ENCODE measurements around the gene PFDN2.

PFDN2 gene

DNA sequence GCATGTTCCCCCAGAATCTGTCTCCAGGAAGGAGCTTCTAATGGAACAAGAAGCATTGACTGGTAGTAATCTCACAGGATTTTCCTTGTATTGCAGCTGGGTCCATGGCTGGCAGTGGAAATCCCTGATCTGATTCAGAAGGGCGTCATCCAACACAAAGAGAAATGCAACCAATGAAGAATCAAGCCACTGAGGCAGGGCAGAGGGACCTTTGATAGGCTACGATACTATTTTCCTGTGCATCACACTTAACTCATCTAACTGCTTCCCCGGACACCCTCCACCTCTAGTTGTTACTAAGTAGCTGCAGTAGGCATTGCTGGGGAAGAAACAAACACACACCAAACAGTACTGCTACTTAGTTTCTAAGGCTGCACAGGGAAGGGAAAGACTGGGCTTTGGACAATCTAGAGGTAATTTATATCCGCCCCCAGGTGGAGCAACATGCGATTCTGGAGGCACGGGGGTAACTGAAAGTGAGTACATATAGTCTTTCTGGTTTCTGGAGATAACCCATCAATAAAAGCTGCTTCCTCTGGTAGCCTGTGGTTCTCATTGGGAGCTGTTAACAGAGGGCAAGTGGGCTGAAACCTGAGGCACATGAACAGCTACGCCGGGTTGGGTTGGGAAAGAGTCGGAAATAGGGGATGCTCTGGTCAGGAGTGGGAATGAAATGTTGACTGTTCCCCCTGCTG is 40.6 kb upstream of the PFDN2 start:
- H3K27ac ChIP-seq, result peak overlapping the region; percentile 46

GRCh38 chr1:161157867-161158266 is 40.0 kb upstream of the PFDN2 start:
- Histone ChIP-seq H3K27ac (peak overlapping the region; percentile 46; the same call in 1 of the 2 replicates), H3K4me3 (IDR thresholded peaks at IDR 0.05; ENCODE audit: insufficient read depth, low read depth, low read length) (no peak overlapping the region), H2AFZ (ENCODE audit: low read depth) (no peak overlapping the region), H3K9ac (no peak overlapping the region), H3K79me2 (ENCODE audit: insufficient read depth, low read depth) (peaks cover 29% of the 10 kb centered on the region), H3K27me3 (ENCODE audit: insufficient read depth, low read depth) (no peaks in the 10 kb centered on the region), H3K36me3 (ENCODE audit: insufficient read depth) (no peaks in the 10 kb centered on the region), H3K4me2 (peak overlapping the region; percentile 98; the same call in 1 of the 2 replicates), H3K4me1 (ENCODE audit: low read depth, poor library complexity, severe bottlenecking) (peaks cover 40% of the 10 kb centered on the region), H4K20me1 (ENCODE audit: insufficient read depth) (no peaks in the 10 kb centered on the region)
- no peak for TF ChIP-seq CTCF (conservative IDR thresholded peaks at IDR 0.05; ENCODE audit: low read depth, low read length)

More for the DNA sequence above, 40.6 kb upstream of the PFDN2 start:
- no peaks in the 10 kb centered on the region for H4K20me1 ChIP-seq (ENCODE audit: insufficient read depth)
- H3K4me1 ChIP-seq (ENCODE audit: low read depth, poor library complexity, severe bottlenecking), result peaks cover 37% of the 10 kb centered on the region
- H3K4me2 ChIP-seq, result peak overlapping the region; percentile 98
- peak overlapping the region; percentile 89; the same call in 1 of the 2 replicates for H3K9ac ChIP-seq
- H3K27me3 ChIP-seq (ENCODE audit: insufficient read depth, low read depth), result no peaks in the 10 kb centered on the region
- TF ChIP-seq CTCF (conservative IDR thresholded peaks at IDR 0.05; ENCODE audit: low read depth, low read length), result no peak
- H3K4me3 ChIP-seq (IDR thresholded peaks at IDR 0.05; ENCODE audit: insufficient read depth, low read depth, low read length), result peak overlapping the region; percentile 99
- no peaks in the 10 kb centered on the region for H3K36me3 ChIP-seq (ENCODE audit: insufficient read depth)
- H3K79me2 ChIP-seq (ENCODE audit: insufficient read depth, low read depth), result peaks cover 29% of the 10 kb centered on the region
- peak overlapping the region; percentile 62 for H2AFZ ChIP-seq (ENCODE audit: low read depth)

DNA sequence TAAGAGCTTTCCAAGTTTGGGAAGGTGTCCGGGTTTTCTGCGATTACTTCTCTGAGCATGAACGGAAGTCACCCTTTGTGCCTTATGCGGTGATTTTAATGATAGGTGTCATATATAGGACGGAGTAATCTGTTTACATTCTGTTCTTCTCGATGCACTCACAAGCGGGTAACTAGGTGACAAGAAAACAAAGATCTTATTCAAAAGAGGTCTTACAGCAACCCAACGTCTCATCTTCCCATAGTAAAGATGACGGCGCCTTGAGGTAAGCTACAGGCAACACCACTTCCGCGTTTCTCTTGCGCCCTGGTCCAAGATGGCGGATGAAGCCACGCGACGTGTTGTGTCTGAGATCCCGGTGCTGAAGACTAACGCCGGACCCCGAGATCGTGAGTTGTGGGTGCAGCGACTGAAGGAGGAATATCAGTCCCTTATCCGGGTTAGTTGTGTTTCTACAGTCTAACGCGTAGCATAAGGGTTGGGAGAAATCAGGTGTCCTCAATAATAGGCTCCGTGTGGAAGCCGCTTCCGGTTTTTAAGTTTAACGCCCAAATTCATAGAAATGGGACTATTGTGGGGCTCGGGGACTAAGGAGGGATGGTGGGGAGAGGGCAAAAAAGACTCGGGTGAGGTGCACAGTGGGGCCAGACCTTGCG is 36.0 kb upstream of the PFDN2 start, which contains the start of gene UFC1:
Gene UFC1 (plus strand): TSS at position 297 of the 656 bp plus-strand sequence. CDS start 20 bp downstream, at position 317.
- Histone ChIP-seq H3K27me3 (ENCODE audit: insufficient read depth, low read depth) (no peaks in the 10 kb centered on the region), H4K20me1 (ENCODE audit: insufficient read depth) (no peaks in the 10 kb centered on the region), H3K27ac (peak within 1 kb of the TSS; percentile 88), H3K4me2 (peak within 1 kb of the TSS; percentile 52), H2AFZ (ENCODE audit: low read depth) (peak within 1 kb of the TSS; percentile 78), H3K9ac (peak within 1 kb of the TSS; percentile 89), H3K4me3 (IDR thresholded peaks at IDR 0.05; ENCODE audit: insufficient read depth, low read depth, low read length) (peak within 1 kb of the TSS; percentile 99), H3K79me2 (ENCODE audit: insufficient read depth, low read depth) (peaks cover 19% of the 10 kb centered on the region; the same call in 1 of the 2 replicates), H3K4me1 (ENCODE audit: low read depth, poor library complexity, severe bottlenecking) (peaks cover 30% of the 10 kb centered on the region), H3K36me3 (ENCODE audit: insufficient read depth) (no peaks in the 10 kb centered on the region)
- no peak for TF ChIP-seq CTCF (conservative IDR thresholded peaks at IDR 0.05; ENCODE audit: low read depth, low read length)

DNA sequence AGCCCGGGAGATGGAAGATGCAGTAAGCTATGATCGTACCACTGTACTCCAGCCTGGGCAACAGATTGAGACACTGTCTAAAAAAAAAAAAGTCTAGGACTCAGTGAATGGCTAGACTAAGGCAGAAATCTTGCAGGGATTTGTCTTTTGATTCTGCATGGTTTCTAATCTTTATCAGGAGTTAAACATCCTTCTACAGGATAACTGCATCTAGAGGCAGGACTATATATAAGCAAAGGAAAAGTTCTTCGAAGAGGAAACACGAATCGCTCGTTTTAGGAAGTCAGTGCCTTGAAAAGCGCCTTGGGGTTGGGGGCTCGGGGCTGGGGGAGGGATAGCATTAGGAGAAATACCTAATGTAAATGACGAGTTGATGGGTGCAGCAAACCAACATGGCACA is 35.3 kb upstream of the PFDN2 start:
- Histone ChIP-seq H3K36me3 (ENCODE audit: insufficient read depth) (no peaks in the 10 kb centered on the region), H3K27ac (peak overlapping the region; percentile 88), H3K27me3 (ENCODE audit: insufficient read depth, low read depth) (no peaks in the 10 kb centered on the region), H3K4me1 (ENCODE audit: low read depth, poor library complexity, severe bottlenecking) (peaks cover 24% of the 10 kb centered on the region), H3K79me2 (ENCODE audit: insufficient read depth, low read depth) (peaks cover 19% of the 10 kb centered on the region; the same call in 1 of the 2 replicates), H3K4me2 (peak overlapping the region; percentile 52), H3K9ac (peak overlapping the region; percentile 89; the same call in 1 of the 2 replicates), H2AFZ (ENCODE audit: low read depth) (peak overlapping the region; percentile 78), H3K4me3 (IDR thresholded peaks at IDR 0.05; ENCODE audit: insufficient read depth, low read depth, low read length) (peak overlapping the region; percentile 99), H4K20me1 (ENCODE audit: insufficient read depth) (no peaks in the 10 kb centered on the region)
- no peak for TF ChIP-seq CTCF (conservative IDR thresholded peaks at IDR 0.05; ENCODE audit: low read depth, low read length)

Measured in KMS-11 (cell line).